ENCODE measurements around the gene EFNA5.

Gene EFNA5

GRCh38 chr5:107672211-107673038 lies 1.7 kb upstream of the EFNA5 start:
- no peak for DNase-seq (ENCODE audit: low read depth)

DNA sequence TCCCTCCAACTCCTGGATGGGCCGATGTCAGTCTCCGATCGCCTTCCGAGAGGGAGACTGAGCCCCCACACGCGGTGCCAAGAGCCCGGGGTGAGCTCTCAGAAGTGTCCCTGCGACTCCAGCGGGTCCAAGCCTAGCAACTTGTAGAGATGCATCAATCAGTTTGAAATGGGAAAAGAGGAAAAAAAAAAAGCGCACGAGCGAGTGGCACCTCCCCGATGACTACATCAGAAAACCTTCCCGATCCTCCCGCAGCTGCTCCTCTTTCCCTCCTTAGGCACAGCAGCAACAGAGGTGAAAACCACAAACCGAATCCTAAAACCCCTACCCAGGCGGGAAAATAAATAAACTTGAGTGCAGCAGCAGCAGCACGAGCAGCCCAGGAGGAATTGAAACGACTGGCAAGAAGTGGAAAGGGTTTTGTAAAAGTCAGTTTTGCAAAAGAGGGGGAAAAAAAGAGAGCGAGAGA lies 1.0 kb upstream of the EFNA5 start:
- no peak for DNase-seq (ENCODE audit: low read depth)

DNA sequence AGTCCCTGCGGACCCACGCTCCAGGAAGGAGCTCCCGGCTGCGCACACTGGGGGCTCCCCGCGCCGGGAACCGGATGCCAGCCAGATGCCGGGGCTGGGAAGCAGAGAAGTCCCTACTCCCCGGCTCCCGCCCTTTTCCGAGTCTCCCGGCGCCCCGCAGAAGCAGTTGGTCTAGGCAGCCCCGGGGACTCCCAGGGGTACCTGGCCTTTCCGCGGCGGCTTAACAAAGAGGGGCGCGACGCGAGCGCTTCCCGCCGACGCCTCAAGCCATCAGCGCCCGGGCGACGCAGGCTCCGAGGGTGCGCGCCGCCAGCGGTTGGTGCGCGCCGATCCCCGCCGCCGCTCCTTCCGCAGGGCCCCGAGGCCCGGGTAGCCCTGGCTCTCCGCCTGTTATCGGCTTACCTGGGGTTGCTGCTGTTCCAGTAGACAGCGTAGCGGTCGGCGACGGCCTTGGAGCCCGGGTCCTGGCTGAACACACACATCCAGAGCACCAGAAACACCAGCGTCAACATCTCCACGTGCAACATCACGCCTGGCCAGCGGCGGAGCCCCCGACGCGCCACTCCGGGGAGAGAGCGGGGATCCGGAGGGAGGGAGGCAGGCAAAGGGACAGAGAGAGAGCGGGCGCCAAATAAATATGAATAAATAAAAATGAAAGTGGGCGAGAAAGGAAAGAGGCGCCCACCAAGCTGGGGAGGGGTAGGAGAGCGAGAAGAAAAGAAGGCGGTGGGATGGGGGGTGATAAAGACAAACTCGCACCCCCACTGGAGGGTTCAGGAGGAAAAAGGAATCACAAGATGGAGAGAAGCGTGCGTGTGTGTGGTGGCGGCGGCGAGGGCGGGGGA lies 428 bp downstream of the EFNA5 start:
- DNase-seq (ENCODE audit: low read depth), result no peak

GRCh38 chr5:107669096-107670031 lies 1.4 kb downstream of the EFNA5 start:
- DNase-seq (ENCODE audit: low read depth), result no peak

- DNase-seq (ENCODE audit: low read depth), result no peak
Measured at GRCh38 chr5:107668154-107669095, 2.3 kb downstream of the EFNA5 start.

DNA sequence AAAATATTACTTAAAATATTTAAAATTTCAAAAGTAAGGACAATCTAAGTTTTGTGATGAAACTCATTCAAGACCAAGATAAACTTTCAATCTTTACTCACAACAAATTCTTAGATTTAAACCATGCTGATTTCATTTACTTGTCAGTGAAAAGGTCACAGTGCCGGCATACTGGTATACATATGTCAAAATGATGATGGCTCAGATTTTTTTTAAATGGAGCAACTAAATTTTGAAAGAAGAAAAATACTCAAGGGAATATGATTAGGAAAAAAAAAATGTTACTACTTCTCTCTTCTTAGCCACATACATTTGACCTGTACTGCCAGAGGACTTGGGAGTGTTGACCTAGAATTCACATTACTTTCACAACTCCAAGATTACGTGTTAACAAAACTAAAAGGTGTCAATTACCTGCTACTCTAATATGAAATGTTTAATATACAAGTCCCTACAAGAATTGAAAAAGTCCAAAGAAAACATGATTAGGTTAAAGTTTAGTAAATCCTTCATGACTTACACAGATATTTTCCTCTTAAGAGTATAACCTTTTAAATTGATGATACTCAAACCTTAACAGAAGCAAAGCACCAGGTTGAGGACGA lies 4.6 kb downstream of the EFNA5 start:
- DNase-seq (ENCODE audit: low read depth), result no peak

DNA sequence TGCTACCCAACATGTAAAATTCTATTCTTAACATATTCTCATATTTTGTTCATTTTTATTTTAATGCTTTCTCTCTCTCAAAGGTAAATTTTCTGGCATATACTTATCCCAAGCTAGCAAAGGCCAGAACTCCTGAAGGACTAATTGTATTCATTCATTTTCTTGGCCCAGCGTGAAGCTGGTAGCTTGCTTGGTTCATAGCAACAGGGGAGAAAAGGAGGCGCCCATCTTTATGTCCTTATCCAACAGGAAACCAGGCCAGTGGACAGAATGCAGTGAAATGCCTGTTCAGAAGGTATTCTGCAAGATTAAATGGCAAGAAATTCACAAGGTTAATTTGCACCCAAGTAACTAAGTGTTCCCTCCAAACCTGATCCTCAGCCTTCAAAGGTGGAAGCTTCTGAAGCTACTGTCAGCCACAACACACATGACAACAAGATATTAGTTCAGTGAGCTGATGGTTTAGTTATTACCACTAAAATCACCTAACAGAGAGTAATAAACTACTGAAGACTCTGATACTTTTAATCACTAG lies 5.6 kb downstream of the EFNA5 start:
- no peak for DNase-seq (ENCODE audit: low read depth)

- no peak for DNase-seq (ENCODE audit: low read depth)
Measured at GRCh38 chr5:107663697-107664096, 7.0 kb downstream of the EFNA5 start.

DNA sequence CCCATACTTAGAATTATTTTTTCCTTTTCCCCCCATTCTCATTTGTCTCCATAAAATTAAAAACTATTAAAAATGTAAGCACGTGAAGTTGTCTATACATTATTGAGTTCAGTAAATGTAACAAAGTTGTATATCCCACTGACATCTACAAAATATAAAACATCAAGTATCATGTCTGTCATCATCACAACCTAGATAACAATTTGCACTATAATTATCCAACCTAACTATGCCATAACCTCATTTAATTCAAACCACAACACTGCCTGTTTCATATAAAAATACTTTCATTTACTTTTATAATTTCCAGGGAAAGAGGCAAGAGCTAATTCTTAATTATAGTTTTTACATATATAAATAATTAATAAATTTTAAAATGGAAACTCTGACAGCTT lies 9.1 kb downstream of the EFNA5 start:
- DNase-seq (ENCODE audit: low read depth), result no peak

- DNase-seq (ENCODE audit: low read depth), result no peak
Measured at GRCh38 chr5:107661038-107661649, 9.6 kb downstream of the EFNA5 start.

DNA sequence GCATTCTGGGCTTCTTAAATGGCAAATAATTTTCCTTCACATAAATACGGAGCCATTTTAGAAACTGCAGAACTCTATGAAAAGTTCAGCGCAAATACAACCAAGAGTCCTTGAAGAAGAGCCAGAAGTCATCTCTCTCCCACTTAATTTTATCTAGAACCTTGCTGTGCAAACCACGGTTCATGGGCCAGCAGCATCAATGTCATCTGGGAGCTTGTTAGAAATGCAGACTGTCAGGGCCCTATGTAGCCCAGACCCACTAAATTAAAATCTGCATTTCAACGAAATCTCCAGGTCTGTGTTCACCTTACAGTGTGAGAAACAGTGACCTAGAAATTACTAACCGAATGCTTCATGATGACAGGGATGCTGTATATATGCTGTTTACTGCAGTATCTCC lies 12.2 kb downstream of the EFNA5 start:
- DNase-seq (ENCODE audit: low read depth), result no peak

DNA sequence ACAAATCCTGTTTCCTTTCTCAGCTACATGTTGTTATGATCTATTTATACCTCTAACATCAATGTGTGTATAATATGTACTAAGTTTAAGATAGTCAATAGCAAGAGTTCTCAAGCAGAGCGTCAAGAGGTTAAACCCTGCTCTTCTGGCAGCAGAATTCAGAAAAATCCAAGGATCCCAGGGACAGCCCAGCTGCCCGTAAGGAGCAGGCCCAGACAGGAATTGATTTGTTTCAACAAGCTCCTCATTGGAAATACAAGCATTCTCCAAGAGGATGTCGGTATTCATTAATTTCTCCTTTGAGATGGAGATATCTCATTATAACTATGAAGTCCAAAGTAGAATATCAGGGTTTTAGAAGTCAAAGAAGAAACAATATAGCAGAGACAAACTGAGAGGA lies 14.9 kb downstream of the EFNA5 start:
- DNase-seq (ENCODE audit: low read depth), result no peak

- DNase-seq (ENCODE audit: low read depth), result no peak
Measured at GRCh38 chr5:107654827-107655226, 15.9 kb downstream of the EFNA5 start.

DNA sequence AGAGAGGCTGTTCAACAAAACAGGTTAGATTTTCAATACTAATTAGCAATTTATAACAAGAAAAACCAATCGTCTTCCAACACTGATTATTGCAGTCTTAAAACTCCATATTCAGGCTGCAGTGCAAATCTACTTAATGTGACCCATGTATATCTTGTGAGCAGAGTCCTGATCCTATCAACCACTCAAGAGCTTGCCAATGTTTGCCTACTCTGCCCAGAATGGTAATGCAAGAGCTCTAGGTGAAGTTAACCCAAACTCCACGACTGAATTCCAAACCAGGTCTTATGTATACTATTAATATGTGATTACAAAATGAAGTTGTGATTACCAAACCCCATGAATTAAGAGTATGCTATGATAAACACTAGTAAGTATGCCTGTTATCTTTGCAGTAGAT lies 17.1 kb downstream of the EFNA5 start:
- no peak for DNase-seq (ENCODE audit: low read depth)

DNA sequence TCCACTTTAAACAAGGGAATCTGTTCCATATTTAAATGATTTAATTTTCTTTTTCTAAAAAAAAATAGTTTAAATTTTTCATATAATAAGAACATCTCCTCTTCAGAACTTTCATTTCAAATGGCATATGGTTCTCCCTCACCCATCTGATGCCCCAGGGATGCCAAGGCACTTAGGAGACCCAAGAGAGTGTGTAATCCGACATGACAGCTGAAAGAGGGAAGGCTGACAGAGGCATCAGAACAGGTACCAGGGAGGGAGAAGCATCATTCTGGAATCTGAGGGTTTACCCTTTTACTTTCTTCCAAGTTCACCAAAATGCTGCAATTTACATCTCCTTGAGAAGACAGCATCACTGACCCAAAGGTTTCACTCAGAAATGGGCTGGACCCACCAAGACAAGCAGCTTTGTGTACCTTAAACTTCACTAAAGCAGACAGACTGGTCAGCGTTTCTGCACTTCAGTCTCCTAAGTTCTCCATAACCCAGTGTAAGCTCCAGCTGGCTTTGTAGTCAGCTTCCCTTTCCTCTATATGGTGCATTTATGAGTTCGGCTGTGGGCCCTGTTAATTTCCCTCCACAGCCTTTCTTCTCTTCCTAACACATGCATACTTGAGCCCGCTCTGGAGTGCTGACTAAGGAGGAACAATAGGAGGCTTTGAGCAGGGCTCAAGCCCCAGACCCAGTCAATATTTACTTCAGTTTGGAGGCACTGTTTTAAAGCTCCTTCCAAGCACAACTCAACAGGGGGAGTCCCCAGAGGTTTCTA lies 17.7 kb downstream of the EFNA5 start:
- DNase-seq (ENCODE audit: low read depth), result no peak

DNA sequence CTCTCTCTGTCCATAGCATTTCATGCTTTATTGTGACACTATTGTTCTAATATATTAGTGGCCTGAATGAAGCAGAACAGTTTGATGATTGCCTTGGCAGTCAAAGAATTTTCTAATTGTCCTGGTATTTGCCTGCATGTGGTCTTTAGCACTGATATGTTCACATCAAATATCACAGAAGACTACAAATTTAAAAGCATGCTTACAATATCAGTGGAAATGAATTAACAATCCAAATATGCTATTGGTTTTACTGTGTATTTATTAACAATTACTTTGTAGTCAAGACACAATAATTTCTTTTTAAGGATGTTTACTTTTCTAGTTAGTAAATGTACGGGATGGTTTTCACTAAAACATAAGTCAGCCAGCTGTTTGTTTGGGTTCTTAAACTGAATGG lies 18.3 kb downstream of the EFNA5 start:
- no peak for DNase-seq (ENCODE audit: low read depth)

- no peak for DNase-seq (ENCODE audit: low read depth)
Measured at GRCh38 chr5:107651325-107651724, 19.4 kb downstream of the EFNA5 start.

- no peak for DNase-seq (ENCODE audit: low read depth)
Measured at GRCh38 chr5:107646418-107646817, 24.3 kb downstream of the EFNA5 start.

GRCh38 chr5:107640568-107640967 lies 30.2 kb downstream of the EFNA5 start:
- DNase-seq (ENCODE audit: low read depth), result no peak

All from CMK (cell line).